NCI-H1092 (cell line): ENCODE data around the gene ZNF654.
"Not testable (repeated sequence)": the region's sequence is repeated elsewhere in the genome, so short reads cannot be mapped to it uniquely, and the experiment has no call there.

Experiments used
- DNase-seq: peaks from one replicate; lab custom pipeline; 2025; lab: John Stamatoyannopoulos, UW

ZNF654 gene

DNA sequence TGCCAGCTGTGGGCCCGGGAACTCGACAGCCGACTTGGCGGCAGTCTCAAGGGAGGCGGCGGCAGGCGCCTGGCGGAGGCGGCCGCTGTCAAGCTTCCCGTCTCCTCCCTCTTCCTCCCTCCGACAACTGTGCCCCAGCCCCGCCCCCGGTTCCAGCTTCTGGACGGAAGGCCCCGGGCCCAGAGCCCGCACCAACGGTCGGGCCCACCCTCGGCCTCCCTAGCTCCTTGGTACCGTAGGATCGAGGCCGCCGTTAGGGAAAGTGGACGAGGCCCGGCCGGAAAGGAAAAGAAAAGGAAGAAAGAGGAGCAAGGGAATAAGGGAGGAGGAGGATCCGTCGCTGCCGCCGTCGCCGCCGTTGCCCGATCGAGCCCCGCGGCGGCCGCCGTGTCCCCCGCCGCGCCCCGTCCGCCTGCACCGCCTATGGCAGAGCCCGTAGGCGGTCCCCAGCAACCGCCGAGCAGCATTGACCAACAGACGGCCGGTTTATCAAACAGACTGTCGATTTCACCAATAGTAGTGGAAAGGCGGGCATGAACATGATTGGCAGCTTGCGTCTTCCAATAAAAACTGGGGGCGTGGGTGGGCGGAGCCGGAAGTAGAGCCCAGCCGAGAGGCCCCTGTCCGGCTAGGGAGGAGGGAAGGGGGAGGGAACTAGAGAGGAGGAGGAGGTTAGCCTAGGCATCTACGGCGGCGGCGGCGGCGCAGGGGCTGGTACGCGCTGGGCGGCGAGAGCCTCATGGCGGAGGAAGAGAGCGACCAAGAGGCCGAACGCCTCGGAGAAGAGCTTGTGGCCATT lies at the start of gene ZNF654, which contains the start of gene CGGBP1:
TSS of gene ZNF654 (plus strand) at position 675 of the 799 bp plus-strand sequence. CDS start at position 740, 65 bp downstream.
TSS of gene CGGBP1 (minus strand) at position 425 of the 799 bp plus-strand sequence. CDS start 3,029 bp downstream, outside the sequence.
- peak; percentile 98 for DNase-seq

DNA sequence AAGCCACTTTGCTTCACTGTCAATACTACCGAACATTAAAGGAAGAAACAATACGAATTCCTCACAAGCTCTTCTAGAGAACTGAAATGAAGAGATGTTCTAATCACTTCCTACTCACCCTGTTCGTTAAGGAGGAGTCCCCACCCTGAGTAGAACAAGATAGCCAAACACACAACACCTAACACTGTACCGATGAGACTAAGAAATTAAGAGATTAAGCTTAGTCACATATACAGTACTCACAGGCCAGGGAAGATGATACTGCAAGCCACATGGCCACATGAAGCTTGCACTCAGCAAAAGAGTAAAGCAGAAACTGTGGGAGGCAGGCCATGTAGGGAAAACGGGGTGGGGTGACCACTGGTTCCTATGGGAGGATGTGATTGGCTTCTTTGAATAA lies 48.2 kb upstream of the ZNF654 start:
- no peak for DNase-seq

DNA sequence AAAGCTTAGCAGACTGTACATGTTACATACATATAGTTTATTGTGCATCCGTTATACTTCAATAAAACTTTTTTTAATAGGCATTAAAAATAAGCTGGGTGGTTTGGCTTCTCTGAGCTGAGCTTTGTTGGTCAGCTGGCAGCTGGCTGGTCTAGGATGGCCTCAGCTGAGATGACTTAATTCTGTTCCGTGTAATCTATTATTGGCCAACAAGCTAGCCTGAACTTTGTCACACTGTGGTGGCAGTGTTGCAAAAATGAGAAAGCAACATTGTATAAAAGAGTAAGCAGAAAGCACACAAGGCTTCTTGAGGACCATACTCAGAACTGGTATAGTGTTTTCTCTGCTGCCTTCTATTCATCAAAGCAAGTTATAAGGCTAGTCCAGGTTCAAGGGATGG lies 45.5 kb upstream of the ZNF654 start:
- no peak for DNase-seq

DNA sequence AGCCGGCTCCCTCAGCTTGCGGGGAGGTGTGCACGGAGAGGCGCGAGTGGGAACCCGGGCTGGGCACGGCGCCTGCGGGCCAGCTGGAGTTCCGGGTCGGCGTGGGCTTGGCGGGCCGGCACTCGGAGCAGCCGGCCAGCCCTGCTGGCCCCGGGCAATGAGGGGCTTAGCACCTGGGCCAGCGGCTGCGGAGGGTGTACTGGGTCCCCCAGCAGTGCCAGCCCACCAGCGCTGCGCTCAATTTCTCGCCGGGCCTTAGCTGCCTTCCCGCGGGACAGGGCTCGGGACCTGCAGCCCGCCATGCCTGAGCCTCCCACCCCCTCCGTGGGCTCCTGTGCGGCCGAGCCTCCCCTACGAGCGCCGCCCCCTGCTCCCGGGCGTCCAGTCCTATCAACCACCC lies 43.4 kb upstream of the ZNF654 start:
- DNase-seq = not testable (repeated sequence)

DNA sequence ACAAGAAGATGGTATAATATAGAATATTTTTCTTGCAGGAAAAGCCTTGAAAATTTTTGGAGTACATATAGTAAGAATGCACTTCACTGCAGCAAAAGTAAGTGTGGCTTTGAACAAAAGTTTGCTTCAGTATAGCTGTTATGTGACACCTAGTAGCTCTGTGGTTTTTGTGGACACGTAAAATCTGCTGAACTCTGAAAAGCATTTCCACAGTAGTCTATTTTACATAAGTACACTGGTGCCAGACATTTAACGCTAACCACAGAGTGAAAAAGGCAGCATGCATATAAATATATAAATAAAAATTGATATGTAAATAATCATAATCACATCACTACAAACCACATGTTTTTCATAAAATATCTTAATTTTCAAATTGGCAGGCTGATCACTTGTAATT lies 40.0 kb upstream of the ZNF654 start:
- no peak for DNase-seq

DNA sequence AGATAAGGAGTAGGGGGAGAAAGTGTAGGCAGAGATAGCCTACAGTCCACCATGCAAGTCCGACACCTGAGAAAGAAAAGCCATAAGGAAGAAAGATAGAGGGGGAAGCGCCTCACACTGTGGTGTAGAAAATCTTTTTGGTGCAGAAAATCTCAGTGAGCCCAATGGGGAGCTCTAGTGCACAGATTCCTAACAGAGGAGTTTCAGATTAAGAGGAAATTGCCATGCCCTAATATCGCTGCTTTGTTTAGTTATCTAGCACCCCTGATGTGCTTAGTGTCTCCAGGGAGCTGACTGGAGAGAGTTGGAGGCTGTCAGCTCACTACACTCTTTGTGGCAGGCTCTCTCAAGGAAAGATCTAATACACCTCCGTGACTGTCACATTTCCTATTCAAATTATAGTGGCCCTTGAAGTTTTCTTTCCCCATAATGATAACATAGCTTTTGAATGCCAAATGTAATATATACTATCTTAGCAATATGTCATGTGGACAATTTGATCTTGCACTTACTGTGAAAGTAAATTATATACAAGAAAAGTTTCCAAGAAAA lies 34.0 kb upstream of the ZNF654 start:
- no peak for DNase-seq

DNA sequence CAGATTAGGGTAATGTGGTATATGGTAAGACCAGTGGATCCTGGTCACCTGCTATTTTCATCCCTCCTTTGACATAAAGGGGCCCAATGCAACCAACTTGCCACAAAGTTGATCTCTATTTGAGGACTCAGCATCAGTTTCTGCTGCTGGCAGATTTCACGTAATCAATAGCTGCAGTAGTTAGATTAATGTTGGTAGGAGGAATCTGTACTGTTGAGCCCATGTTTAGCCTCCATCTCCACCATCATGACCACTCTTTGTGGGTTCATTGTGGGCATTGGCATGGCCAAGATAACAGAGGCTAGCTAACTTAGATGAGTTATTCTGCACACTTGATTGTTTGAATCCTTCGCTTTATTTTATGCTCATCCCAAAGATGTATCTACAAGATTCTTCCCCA lies 30.2 kb upstream of the ZNF654 start:
- DNase-seq = no peak

DNA sequence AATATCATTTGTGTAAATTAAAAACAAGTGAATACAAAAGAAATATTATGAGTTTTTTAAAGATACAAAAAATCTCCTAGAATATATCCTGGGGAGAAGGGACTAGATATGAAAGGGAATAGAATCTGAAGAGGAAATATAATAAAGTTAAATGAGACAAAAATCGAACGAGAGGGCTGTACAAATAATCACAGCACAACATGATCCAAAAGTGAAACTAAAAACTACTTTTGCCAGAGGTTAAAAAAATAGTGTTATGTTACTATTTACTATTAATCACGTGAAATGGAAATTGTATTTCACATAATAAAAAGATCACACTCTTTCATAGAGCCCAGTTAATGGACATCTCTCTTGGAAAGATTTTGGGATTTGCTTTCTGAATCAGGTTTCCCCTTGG lies 28.8 kb upstream of the ZNF654 start:
- no peak for DNase-seq

DNA sequence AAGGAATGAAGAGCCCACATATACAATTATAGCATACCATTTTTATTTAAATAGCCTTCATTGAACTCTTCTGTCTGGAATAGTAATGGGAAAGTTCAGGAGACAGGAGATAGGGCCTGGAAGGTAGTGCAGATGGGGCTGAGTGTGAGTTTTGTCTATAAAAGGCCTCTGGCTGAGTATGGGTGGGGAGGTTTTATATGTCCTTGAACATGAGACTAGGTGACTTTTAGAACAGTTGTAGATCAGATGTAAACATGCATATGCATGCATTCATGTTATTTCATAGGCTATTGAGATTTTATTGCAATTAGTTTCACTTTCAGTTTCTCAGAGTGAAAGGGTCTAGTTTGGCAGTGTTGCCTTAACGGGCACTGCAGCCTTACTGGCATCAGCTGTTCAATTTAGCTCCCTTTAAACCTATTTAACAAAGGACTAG lies 27.4 kb upstream of the ZNF654 start:
- DNase-seq = no peak

DNA sequence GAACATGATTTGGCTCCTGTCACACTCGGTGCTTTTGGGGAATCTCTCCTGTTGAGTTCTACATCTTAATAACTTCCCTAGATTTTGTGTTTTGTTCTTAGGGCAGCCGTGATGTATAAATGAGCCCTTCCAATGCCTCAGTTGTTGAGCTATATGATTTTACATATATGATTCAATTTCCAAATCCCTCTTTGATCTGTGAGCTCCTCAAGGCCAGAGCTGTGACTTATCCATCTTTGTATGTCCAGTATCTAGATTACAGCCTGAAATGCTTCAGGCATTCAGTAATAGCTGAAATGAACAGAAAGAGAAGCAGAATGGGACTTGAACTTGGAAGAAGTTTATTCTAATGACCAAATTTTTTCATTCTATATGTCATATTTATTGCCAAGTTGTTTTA lies 26.8 kb upstream of the ZNF654 start:
- DNase-seq = no peak

DNA sequence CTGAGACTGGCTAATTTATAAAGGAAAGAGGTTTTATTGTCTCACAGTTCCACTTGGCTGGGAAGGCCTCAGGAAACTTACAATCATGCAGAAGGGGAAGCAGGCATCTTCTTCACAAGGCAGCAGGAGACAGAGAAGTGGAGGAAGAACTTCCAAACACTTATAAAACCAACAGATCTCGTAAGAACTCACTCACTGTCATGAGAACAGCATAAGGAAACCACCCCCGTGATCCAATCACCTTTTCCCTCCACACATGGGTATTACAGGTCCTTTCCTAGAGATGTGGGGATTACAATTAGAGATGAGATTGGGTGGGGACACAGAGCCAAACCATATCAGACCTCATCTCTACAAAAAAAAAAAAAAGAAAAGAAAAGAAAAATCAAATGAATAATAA lies 26.0 kb upstream of the ZNF654 start:
- no peak for DNase-seq

DNA sequence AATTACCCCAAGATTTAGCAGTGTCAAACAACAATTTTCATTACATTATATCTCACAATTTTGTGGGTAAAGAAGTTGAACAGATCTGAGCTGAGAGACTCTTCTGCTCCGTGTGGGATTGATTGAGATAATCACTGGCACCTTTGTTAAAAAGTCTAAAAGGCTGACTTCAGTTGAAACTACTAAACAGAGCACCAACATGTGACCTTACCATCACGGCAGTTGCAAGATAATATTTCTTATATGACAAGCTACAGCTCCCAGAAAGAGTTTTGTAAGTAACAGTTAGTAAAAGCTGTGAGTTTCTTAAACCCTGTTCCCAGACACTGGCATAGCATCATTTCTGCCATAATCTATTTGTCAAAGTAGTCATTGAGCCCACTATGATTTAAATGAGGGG lies 25.2 kb upstream of the ZNF654 start:
- DNase-seq = no peak

DNA sequence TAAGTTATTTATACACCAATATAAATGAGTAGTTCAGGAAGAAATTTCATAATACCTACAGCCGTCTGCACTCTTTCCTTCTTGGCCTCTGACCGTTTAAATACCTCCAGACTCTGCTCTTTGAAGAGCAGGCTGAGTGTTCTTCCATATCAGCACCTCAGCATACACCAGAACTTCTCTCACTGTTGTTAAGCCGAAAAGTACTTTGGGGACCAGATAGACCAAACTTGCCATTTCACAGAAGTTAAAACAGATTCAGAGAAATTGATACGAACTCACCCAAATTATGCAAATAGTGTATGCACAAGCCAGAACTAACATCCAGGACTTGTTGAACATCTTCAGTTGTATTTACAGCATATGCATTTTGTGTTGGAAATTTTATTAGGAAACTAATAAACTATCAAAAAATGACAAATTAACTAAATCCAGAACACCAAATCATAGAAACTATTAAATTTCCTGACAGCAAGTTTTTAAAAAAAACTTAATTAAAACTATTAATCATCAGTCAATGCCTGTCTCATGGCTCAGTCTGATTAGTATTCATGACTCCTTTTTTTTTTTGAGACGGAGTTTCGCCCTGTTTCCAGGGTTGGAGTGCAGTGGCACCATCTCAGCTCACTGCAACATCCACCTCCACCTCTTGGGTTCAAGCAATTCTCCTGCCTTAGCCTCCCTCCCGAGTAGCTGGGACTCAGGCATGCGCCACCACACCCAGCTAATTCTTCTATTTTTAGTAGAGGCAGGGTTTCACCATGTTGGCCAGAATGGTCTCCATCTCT lies 24.4 kb upstream of the ZNF654 start:
- DNase-seq = no peak

DNA sequence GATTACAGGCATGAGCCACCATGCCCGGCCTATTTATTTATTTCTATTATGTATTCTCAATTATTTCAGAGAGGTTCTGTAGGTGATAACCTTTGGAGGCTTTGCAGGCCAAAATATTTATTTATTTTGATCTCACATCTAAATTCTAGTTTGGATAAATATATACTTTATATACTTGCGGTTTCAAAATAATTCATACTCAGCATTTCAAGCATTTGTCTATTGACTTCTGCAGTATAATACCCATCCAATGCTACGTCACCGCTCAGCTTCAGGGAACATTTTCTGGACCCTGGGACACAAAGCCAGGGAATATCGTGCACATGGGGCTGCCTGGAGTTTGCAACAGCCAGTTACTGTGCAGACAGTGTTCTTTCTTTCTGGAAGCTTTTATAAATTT lies 22.8 kb upstream of the ZNF654 start:
- no peak for DNase-seq

DNA sequence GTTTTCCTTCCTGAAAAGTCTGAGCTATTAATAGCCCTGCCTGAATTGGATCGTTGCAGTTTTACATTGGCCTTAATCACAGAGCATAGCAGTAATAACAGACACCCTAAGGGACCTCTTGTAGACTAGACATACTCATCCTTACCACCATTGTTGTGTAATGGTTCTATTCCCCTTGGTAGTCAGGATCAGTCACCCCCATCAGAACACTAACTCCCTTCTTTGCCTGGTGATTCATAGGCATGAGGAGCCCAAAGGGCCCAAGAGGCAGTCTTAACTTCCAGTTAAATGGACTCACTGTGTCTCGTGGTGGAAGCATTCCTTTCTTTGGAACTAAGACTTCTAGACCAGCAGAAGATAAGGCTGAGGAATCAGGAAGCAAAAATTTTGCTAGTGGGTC lies 20.5 kb upstream of the ZNF654 start:
- no peak for DNase-seq

DNA sequence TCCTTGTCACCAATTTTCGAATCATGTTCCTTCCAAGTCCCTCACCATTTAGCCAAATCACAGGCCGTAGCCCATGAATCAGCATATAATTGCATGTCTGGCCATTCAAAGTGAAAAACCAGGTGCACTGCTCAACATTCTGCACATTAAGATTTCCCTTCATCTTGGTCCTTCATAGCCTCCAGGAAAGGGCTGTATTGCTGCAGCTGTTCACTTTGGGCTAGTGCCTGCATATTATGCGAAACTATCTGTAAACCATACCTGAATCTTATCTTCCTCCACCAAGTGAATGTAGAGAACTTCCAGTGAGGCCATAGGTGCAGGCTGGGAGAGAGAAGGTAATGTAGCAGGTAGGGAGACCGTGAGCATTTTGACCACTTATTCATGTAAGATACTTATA lies 18.5 kb upstream of the ZNF654 start:
- no peak for DNase-seq

DNA sequence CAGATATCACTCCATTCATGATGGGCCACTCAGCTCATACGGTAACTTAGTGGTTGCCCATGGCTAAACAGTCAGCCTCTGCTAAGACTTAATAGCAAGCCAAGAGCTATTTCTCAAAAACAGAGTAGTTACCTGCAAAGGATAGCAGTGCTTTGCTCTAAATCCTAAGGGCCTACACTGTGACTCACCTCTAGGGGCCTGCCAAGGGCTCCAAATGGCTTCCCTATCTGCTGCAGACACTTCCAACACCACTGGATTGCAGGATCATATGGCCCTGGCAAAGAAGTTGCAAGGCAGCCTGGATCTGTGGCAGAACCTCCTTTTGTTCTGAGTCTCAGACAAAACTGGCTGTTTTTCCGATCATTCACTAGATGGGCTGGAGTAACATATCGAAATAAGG lies 18.1 kb upstream of the ZNF654 start:
- no peak for DNase-seq

DNA sequence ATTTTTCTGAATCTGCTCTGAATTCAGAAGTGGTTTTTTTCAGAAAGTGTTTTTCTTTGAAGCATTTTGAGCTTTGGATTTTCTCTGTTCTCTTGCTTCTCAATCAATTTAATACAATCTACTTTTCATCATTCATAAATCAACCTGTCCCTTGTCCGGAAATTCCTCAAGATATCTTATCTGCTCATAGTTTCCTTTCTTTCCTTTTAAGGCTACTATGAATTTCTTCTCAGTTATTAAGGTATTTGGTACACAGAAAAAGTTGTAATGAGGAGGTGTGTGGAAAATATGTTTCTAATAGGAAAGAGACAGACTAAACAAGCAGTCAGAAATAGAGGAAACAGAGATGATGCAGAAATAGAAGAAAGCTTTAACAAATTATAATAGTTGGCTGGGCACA lies 14.6 kb upstream of the ZNF654 start:
- DNase-seq = no peak

DNA sequence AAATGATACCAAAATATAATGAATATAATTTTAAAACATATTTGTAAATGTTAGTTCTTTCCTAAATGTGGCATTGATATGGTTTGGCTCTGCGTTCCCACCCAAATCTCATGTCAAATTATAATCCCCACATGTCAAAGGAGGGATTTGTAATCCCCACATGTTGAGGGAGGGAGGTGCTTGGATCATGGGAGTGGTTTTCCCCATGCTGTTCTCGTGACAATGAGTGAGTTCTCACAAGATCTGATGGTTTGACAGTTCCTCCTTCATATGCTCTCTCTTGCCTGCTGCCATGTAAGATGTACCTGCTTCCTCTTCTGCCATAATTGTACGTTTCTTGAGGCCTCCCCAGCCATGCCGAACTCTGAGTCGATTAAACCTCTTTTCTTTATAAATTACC lies 12.3 kb upstream of the ZNF654 start:
- DNase-seq = no peak

DNA sequence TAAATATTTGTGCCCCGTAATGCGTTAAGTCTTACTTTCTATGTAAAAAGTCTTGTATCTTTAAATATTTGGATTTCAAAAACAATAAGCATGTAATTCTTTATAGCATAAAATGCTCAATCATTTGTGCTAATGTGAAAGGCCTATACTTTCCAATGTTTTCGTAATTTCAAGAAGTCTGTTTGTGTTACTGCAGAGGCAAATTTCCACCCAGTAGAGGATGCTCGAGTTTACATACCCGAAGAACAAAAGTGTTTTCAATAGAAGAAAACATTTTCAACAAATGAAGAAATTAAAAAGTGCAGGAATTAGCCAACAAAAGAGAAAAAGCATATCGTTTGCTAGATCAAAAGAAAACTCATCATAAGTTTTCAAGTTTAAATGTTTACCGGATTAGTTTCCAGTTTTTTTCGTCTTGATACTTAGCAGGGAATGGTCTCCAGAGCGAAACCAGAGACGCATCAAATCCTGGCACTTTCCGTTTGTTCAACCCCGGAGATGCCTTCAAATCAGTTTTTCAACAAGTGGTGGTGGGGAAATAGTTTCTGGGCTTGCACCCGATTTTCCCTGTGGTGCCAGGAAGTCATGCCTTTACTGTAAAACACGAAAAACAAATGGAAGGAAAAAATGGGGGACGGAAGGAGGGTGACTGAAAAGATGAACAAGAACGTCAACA lies 1.3 kb upstream of the ZNF654 start:
- DNase-seq = no peak

DNA sequence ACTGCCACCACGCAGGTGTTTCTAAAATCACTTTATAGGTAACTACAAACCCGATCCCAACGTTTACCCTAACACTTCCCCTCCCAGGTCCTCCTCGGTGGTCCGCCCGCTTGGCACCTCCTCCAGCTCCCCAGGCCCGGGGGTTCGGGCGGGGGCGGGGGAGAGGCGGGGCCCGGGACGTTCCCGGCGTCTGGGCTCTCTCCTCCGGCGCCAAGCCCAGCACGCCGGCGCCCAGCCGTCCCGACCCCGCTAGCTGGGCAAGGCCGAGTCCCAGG lies 812 bp upstream of the ZNF654 start:
- DNase-seq = no peak

DNA sequence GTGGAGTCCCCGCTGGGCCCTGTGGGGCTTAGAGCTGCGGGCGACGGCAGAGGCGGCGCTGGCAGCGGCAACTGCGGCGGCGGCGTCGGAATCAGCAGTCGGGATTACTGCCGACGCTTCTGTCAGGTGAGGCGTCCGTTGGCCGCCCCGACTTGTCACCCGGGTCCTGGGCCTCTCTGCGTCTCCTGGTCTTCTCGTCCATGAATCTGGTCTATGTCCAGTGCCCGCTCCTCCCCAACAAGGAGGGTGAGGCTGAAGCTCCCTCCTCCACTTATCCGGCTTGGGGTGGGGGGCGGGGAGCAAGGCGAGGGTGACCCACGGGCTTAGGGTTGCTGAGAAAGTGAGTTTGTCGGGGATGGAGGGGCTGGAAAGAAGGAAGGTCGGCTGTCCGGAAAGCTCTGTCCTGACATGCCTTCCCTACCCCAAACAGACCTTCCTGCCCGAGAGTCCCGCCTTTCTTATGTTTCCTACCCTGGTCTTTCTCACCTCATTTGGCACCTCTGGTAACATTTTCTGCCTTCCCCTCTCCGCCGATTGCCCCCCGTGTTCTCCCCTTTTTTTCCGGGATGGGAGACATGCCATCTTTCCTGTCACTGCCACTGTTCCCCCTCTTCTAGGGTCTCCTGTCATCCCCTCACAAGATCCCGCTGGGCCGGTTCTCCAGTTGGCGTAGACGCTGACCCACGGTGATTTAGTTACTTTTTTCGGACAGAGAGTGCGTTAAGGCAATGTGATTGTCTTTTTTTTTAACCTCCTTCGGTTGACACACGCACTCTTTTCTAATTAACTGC lies 520 bp downstream of the ZNF654 start:
- no peak for DNase-seq
